ENCODE results near the gene CRTAP. TPM values are rescaled to one million over a fixed set of nuclear protein-coding genes. Genes with fewer than 3 reads are reported as not detected.

Gene CRTAP
- total and polyA plus RNA-seq, 2 of the 13 experiments (the other 11 are each of a cell fraction or from before 2014, with no cell fraction given): 54.2 to 119 TPM

DNA sequence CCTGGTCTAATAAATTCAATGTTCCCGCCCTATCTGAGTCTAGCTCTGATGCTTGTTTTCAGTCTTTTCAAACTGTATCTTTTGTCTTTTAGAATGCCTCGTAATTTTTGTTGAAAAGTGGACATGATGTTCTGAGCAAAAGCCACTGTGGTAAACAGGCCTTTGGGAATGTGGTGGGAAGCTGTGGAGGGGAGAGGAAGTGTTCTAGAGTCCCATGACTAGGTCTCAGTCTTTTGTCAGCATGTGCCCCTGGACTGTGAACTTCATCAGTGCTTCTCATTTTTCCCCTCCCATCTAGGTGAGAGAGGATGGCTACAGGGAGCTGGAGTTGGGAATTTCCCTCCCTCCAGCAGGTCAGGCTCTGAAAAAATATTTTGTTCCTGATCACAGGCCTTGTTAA is 71.0 kb downstream of the CRTAP start (continued):
- TF ChIP-seq MED1 (CRISPR knock-in tag; IDR thresholded peaks at IDR 0.05) (peak; percentile 42), ZNF629 (CRISPR knock-in tag; conservative IDR thresholded peaks at IDR 0.05) (0 out of 2 replicates have a peak, but pooled peaks have one; percentile 26)

DNA sequence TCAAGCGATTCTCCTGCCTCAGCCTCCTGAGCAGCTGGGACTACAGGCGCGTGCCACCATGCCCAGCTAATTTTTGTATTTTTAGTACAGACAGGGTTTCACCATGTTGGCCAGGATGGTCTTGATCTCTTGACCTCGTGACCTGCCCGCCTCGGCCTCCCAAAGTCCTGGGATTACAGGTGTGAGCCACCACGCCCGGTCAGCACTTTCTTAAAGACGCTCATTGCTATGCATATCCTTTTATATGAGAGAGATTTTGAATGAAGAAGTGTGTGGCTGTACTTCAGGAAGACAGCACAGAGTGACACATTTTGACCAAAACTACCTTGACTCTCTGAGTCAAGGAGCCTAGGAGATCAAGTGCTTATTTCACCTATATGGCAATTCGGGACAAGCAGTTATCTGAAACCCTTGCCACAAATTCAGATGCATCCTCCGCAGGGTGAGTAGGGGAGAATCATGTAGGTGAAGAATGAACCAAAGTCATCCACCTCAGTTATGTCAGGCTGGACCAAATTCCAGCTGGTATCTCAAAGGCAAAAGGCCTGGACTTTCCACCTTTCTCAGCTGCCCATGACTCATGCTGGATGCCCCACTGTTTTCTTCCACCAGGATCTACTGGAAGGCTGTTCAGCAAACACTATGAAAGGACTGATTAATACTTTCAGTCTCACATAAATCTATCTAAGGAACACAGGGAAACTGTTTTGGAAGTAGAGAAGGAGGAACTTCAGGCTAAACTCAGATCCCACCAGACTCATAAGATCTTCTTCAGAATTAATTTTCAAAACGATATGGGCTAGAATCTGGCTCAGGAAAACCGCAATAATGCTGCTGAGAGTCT is 72.9 kb downstream of the CRTAP start:
- H2AFZ ChIP-seq (ENCODE audit: low read length): no peak overlapping the region
- H3K79me2 ChIP-seq (ENCODE audit: insufficient read depth, low read length): no peaks in the 10 kb centered on the region
- DNase-seq (ENCODE audit: low spot score) (peak; percentile 86), ATAC-seq (peak; percentile 99), FAIRE-seq (peak; percentile 39)
- H3K9me3 ChIP-seq (ENCODE audit: low read length): 0 out of 2 replicates have a peak, but pooled peaks cover 6% of the 10 kb centered on the region
- in situ Hi-C loops (cut with HindIII; ENCODE audit: extremely low pct_ligation_motif_present, low pct_unique_long_range_greater_than_20kb): no loop called here
- H3K4me3 ChIP-seq (replicated peaks in 1 of 3; ENCODE audit: insufficient read depth in 1 of 3, low read depth in 2 of 3, low read length in 3 of 3): peak overlapping the region in 1 of 3 experiments; percentile 1; a peak in 1 of 6 replicates
- WGBS (ENCODE audit: low lambda C conversion rate): 55% methylated on average over 13 of the region's 13 CpGs
- H3K36me3 ChIP-seq (replicated peaks in 1 of 2; ENCODE audit: control insufficient read depth in 1 of 2, insufficient read depth in 2 of 2, low read length in 2 of 2): no peaks in the 10 kb centered on the region
- no peaks in the 10 kb centered on the region for H3K27me3 ChIP-seq (ENCODE audit: control insufficient read depth in 1 of 2, insufficient read depth in 2 of 2, low read length in 2 of 2)
- H3K27ac ChIP-seq (ENCODE audit: extremely low read length, insufficient read depth, low read length): peak overlapping the region; percentile 38
- POLR2A ChIA-PET: no interaction called here
- H3K4me1 ChIP-seq (ENCODE audit: insufficient read depth, low read length): peaks cover 46% of the 10 kb centered on the region
- CTCF ChIA-PET (ENCODE audit: low intra/inter-chr PET ratio, low total read pairs): no interaction called here
- no peak overlapping the region; the same call in 1 of the 2 replicates for H3K9ac ChIP-seq (ENCODE audit: insufficient read depth, low read depth, low read length)
- peak overlapping the region; percentile 55 for H3K4me2 ChIP-seq (ENCODE audit: low read depth, low read length)
- no peaks in the 10 kb centered on the region for H4K20me1 ChIP-seq (ENCODE audit: insufficient read depth, low read length)
- intact Hi-C loops (cut with micrococcal nuclease; ENCODE audit: unreplicated experiment): loop anchor here (10.0 kb wide), 1 partner anchor 88 kb away; the partner anchor contains the start of gene FBXL2
- BruUV-seq (replicated peaks): no TSS peak
- no peak for TF ChIP-seq NR1H2 (CRISPR knock-in tag; IDR thresholded peaks at IDR 0.05; ENCODE audit: borderline replicate concordance, low read depth)
- 0 out of 2 replicates have a peak, but pooled peaks have one; percentile 31 for TF ChIP-seq YEATS4 (CRISPR knock-in tag; IDR thresholded peaks at IDR 0.05; ENCODE audit: borderline replicate concordance)
- TF ChIP-seq, protein P1, sequence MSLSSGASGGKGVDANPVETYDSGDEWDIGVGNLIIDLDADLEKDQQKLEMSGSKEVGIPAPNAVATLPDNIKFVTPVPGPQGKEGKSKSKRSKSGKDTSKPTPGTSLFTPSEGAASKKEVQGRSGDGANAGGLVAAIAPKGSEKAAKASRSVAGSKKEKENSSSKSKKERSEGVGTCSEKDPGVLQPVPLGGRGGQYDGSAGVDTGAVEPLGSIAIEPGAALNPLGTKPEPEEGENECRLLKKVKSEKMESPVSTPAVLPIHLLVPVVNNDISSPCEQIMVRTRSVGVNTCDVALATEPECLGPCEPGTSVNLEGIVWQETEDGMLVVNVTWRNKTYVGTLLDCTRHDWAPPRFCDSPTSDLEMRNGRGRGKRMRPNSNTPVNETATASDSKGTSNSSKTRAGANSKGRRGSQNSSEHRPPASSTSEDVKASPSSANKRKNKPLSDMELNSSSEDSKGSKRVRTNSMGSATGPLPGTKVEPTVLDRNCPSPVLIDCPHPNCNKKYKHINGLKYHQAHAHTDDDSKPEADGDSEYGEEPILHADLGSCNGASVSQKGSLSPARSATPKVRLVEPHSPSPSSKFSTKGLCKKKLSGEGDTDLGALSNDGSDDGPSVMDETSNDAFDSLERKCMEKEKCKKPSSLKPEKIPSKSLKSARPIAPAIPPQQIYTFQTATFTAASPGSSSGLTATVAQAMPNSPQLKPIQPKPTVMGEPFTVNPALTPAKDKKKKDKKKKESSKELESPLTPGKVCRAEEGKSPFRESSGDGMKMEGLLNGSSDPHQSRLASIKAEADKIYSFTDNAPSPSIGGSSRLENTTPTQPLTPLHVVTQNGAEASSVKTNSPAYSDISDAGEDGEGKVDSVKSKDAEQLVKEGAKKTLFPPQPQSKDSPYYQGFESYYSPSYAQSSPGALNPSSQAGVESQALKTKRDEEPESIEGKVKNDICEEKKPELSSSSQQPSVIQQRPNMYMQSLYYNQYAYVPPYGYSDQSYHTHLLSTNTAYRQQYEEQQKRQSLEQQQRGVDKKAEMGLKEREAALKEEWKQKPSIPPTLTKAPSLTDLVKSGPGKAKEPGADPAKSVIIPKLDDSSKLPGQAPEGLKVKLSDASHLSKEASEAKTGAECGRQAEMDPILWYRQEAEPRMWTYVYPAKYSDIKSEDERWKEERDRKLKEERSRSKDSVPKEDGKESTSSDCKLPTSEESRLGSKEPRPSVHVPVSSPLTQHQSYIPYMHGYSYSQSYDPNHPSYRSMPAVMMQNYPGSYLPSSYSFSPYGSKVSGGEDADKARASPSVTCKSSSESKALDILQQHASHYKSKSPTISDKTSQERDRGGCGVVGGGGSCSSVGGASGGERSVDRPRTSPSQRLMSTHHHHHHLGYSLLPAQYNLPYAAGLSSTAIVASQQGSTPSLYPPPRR (CRISPR knock-in tag; IDR thresholded peaks at IDR 0.05; ENCODE audit: borderline replicate concordance): peak; percentile 32; the same call in 1 of the 2 replicates
- TF ChIP-seq, protein P2, sequence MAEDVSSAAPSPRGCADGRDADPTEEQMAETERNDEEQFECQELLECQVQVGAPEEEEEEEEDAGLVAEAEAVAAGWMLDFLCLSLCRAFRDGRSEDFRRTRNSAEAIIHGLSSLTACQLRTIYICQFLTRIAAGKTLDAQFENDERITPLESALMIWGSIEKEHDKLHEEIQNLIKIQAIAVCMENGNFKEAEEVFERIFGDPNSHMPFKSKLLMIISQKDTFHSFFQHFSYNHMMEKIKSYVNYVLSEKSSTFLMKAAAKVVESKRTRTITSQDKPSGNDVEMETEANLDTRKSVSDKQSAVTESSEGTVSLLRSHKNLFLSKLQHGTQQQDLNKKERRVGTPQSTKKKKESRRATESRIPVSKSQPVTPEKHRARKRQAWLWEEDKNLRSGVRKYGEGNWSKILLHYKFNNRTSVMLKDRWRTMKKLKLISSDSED (CRISPR knock-in tag; IDR thresholded peaks at IDR 0.05): no peak
- no peak for TF ChIP-seq FIP1L1 (IDR thresholded peaks at IDR 0.05; ENCODE audit: borderline replicate concordance, insufficient read depth, low read depth, low read length)
- 0 out of 2 replicates have a peak, but pooled peaks have one; percentile 14 for TF ChIP-seq GATAD1 (CRISPR knock-in tag; IDR thresholded peaks at IDR 0.05)
- TF ChIP-seq SMAD3 (CRISPR knock-in tag; IDR thresholded peaks at IDR 0.05): 0 out of 2 replicates have a peak, but pooled peaks have one; percentile 40
- no peak for TF ChIP-seq NFKB2 (CRISPR knock-in tag; IDR thresholded peaks at IDR 0.05; ENCODE audit: borderline replicate concordance)
- no peak for TF ChIP-seq SUZ12 (IDR thresholded peaks at IDR 0.05; ENCODE audit: low read depth, low read length)
- no peak for TF ChIP-seq TRIM24 (CRISPR knock-in tag; IDR thresholded peaks at IDR 0.05)
- TF ChIP-seq MATR3 (CRISPR knock-in tag; IDR thresholded peaks at IDR 0.05): no peak
- no peak for TF ChIP-seq ZNF530 (CRISPR knock-in tag; IDR thresholded peaks at IDR 0.05; ENCODE audit: low read depth)
- TF ChIP-seq JUNB (CRISPR knock-in tag; IDR thresholded peaks at IDR 0.05; ENCODE audit: borderline replicate concordance): peak; percentile 82; the same call in 1 of the 2 replicates
- no peak for TF ChIP-seq HNRNPK (IDR thresholded peaks at IDR 0.05; ENCODE audit: low read depth, low read length, poor library complexity, severe bottlenecking)

Measured in HepG2 (cell line).